HepG2 (cell line): Measurements from ENCODE around the gene ATP9B. TPM values are rescaled to one million over a fixed set of nuclear protein-coding genes. Genes with fewer than 3 reads are reported as not detected.

Experiments used
- ATAC-seq: fragments of 200-7000 bp; cut with Tn5 transposase; 3 replicates; pipeline ENCODE4 v1.9.1; 2020; ENCODE audit warnings: mild to moderate bottlenecking, moderate library complexity
- BruUV-seq: library from RNA; stranded (reverse); fragments of 400-500 nt; replicated peaks from 2 replicates; lab custom pipeline; 2021; lab: Mats Ljungman, UMichigan
- CTCF ChIA-PET: fragments of 300-600 bp; formaldehyde crosslinking; extraction: SDS; loops from one replicate; lab custom pipeline; 2021; ENCODE audit warnings: low total read pairs, inconsistent platforms, low intra/inter-chr PET ratio; lab: Yijun Ruan, JAX
- POLR2A ChIA-PET: fragments of 350-600 bp; sonication (Branson Sonifier 250); formaldehyde crosslinking; loops from one replicate; lab custom pipeline; 2020; ENCODE audit warnings: antibody characterized with exemption, inconsistent platforms; lab: Yijun Ruan, JAX
- DNase-seq: peaks from one replicate; pipeline ENCODE4 v3.0.0-alpha.2; 2015; ENCODE audit warnings: low spot score
- FAIRE-seq: peaks from 3 replicates; lab custom pipeline; 2011; peaks lifted over from hg19 to GRCh38; lab: Jason Lieb, UNC
- H2AFZ ChIP-seq: one replicate; pipeline ENCODE4 v1.6.1; 2011; ENCODE audit warnings: low read length, inconsistent platforms
- H3K27ac ChIP-seq: fragments of 300-600 bp; 3 replicates; pipeline ENCODE4 v1.8.0; 2011; ENCODE audit warnings: mixed run types, mild to moderate bottlenecking, mixed read lengths, low read length, inconsistent platforms; ENCODE audit not compliant: insufficient read depth; ENCODE audit errors: extremely low read length
- H3K27me3 ChIP-seq, 2 experiments: fragments of 200-600 bp in 1 of 2; 2 replicates in 1 of 2; 3 replicates in 1 of 2; pipeline versions ENCODE4 v1.6.0 to v1.8.0; 2011; ENCODE audit warnings: low read length in 2 of 2, mild to moderate bottlenecking in 2 of 2, moderate library complexity in 2 of 2, inconsistent platforms in 1 of 2; ENCODE audit not compliant: insufficient read depth in 2 of 2, control insufficient read depth in 1 of 2
- H3K36me3 ChIP-seq, 2 experiments: fragments of 200-600 bp in 1 of 2; replicated peaks in 1 of 2; 2 replicates in 1 of 2; 3 replicates in 1 of 2; pipeline versions ENCODE4 v1.5.1 to v1.8.0; 2011; ENCODE audit warnings: low read length in 2 of 2, inconsistent platforms in 1 of 2; ENCODE audit not compliant: insufficient read depth in 2 of 2, control insufficient read depth in 1 of 2
- H3K4me1 ChIP-seq: 2 replicates; pipeline ENCODE4 v1.5.1; 2012; ENCODE audit warnings: low read length, inconsistent platforms; ENCODE audit not compliant: insufficient read depth
- H3K4me2 ChIP-seq: 2 replicates; pipeline ENCODE4 v1.6.0; 2011; ENCODE audit warnings: low read depth, low read length, inconsistent platforms
- H3K4me3 ChIP-seq, 3 experiments: fragments of 200-600 bp in 1 of 3; sonication (generic), shearing (Covaris generic) in 1 of 3; replicated peaks in 1 of 3; 2 replicates each; pipeline ENCODE4 v1.5.1; 2011 to 2016; ENCODE audit warnings: low read length in 3 of 3, inconsistent platforms in 2 of 3, low read depth in 2 of 3, mild to moderate bottlenecking in 2 of 3, control low read depth in 1 of 3, mixed read lengths in 1 of 3; ENCODE audit not compliant: insufficient read depth in 1 of 3
- H3K79me2 ChIP-seq: one replicate; pipeline ENCODE4 v1.6.1; 2011; ENCODE audit warnings: low read length, inconsistent platforms; ENCODE audit not compliant: insufficient read depth
- H3K9ac ChIP-seq: 2 replicates; pipeline ENCODE4 v1.6.0; 2011; ENCODE audit warnings: mild to moderate bottlenecking, low read depth, low read length, inconsistent platforms; ENCODE audit not compliant: insufficient read depth
- H3K9me3 ChIP-seq: 2 replicates; pipeline ENCODE4 v1.5.1; 2012; ENCODE audit warnings: mild to moderate bottlenecking, low read length
- H4K20me1 ChIP-seq: 2 replicates; pipeline ENCODE4 v1.6.0; 2011; ENCODE audit warnings: inconsistent platforms, mild to moderate bottlenecking, low read length, moderate library complexity; ENCODE audit not compliant: insufficient read depth
- BRF2 ChIP-seq: sonication (generic); formaldehyde crosslinking; IDR thresholded peaks from 2 replicates; pipeline ENCODE4 v1.8.1; 2022; ENCODE audit warnings: mild to moderate bottlenecking, missing genetic modification reagents
- CBX5 ChIP-seq: sonication (generic); formaldehyde crosslinking; IDR thresholded peaks from 2 replicates; pipeline ENCODE4 v1.4.0; 2020; ENCODE audit warnings: missing genetic modification reagents, borderline replicate concordance
- DBP ChIP-seq: sonication (generic); formaldehyde crosslinking; IDR thresholded peaks from 2 replicates; pipeline ENCODE4 v1.4.0; 2020; ENCODE audit warnings: missing genetic modification reagents; ENCODE audit errors: not compliant biosample characterization
- FUBP1 ChIP-seq: sonication (generic); formaldehyde crosslinking; IDR thresholded peaks from 2 replicates; pipeline ENCODE4 v1.5.1; 2020; ENCODE audit warnings: missing genetic modification reagents, mild to moderate bottlenecking, borderline replicate concordance
- GTF3A ChIP-seq: sonication (generic); formaldehyde crosslinking; conservative IDR thresholded peaks from 2 replicates; pipeline ENCODE4 v1.4.0; 2020; ENCODE audit warnings: mild to moderate bottlenecking, missing genetic modification reagents
- HNRNPK ChIP-seq: fragments of 200-400 bp; formaldehyde crosslinking; IDR thresholded peaks from 2 replicates; pipeline ENCODE4 v1.6.1; 2018; ENCODE audit warnings: low read length, low read depth, moderate library complexity, mild to moderate bottlenecking; ENCODE audit not compliant: poor library complexity, severe bottlenecking
- MTF1 ChIP-seq: sonication (generic); formaldehyde crosslinking; IDR thresholded peaks from 2 replicates; pipeline ENCODE4 v1.5.0; 2020; ENCODE audit warnings: missing genetic modification reagents
- MZF1 ChIP-seq: sonication (generic); formaldehyde crosslinking; IDR thresholded peaks from 2 replicates; pipeline ENCODE4 v1.8.1; 2023; ENCODE audit warnings: mild to moderate bottlenecking, missing genetic modification reagents, borderline replicate concordance
- NFYC ChIP-seq: IDR thresholded peaks from 2 replicates; pipeline ENCODE4 v1.6.1; 2016; ENCODE audit warnings: missing genetic modification reagents, missing compliant biosample characterization
- PBX2 ChIP-seq: IDR thresholded peaks from 2 replicates; pipeline ENCODE4 v1.6.1; 2016; ENCODE audit warnings: control low read depth
- TEAD2 ChIP-seq: sonication (generic); formaldehyde crosslinking; IDR thresholded peaks from 2 replicates; pipeline ENCODE4 v1.9.0; 2021; ENCODE audit warnings: missing genetic modification reagents
- THYN1 ChIP-seq: sonication (generic); formaldehyde crosslinking; IDR thresholded peaks from 2 replicates; pipeline ENCODE4 v1.8.1; 2023; ENCODE audit warnings: low read depth, mild to moderate bottlenecking, moderate library complexity, missing genetic modification reagents, borderline replicate concordance
- ZFP37 ChIP-seq: sonication (generic); formaldehyde crosslinking; IDR thresholded peaks from 2 replicates; pipeline ENCODE4 v1.4.0; 2020; ENCODE audit warnings: missing genetic modification reagents, borderline replicate concordance
- ZNF747 ChIP-seq: sonication (generic); formaldehyde crosslinking; IDR thresholded peaks from 2 replicates; pipeline ENCODE4 v1.8.1; 2023; ENCODE audit warnings: missing genetic modification reagents, mild to moderate bottlenecking, borderline replicate concordance
- ZNF777 ChIP-seq: sonication (generic); formaldehyde crosslinking; IDR thresholded peaks from 2 replicates; pipeline ENCODE4 v1.4.0; 2020; ENCODE audit warnings: missing genetic modification reagents
- ZNF792 ChIP-seq: IDR thresholded peaks from 2 replicates; pipeline ENCODE4 v1.6.1; 2016
- WGBS: methylation state at CpG from one replicate; pipeline ENCODE4 v1.1.6; 2017; ENCODE audit warnings: low lambda C conversion rate; 5-methylcytosine and 5-hydroxymethylcytosine counted together
- in situ Hi-C: cut with HindIII; loops from 2 replicates; pipeline ENCODE4 v1.10.0; 2017; ENCODE audit warnings: low pct_unique_long_range_greater_than_20kb; ENCODE audit not compliant: extremely low pct_ligation_motif_present
- intact Hi-C: fragments of 100-400 bp; cut with micrococcal nuclease; formaldehyde crosslinking; loops from one replicate; pipeline ENCODE4 v1.10.0; 2022; ENCODE audit not compliant: unreplicated experiment
- polyA plus RNA-seq, 8 experiments: library from polyadenylated mRNA; depleted of rRNA in 3 of 8; stranded (reverse) in 7 of 8; unstranded in 1 of 8; fragments of >200 nt; fragmentation: Illumina TruSeq in 4 of 8; extraction: Trizol in 4 of 8; gene quantifications; 2 replicates each; pipeline versions ENCODE4 v1.2.1 to v1.2.3, GENCODE V29; 2011 to 2016; ENCODE audit warnings: low read depth in 4 of 8, missing spikeins in 1 of 8, mixed read lengths in 1 of 8; ENCODE audit not compliant: insufficient read depth in 1 of 8
- total RNA-seq, 5 experiments: library from RNA; depleted of rRNA; stranded (reverse); fragments of >200 nt; fragmentation: Illumina TruSeq; extraction: Trizol; gene quantifications; 2 replicates each; pipeline ENCODE4 v1.2.3, GENCODE V29; 2016; ENCODE audit warnings: low read depth in 1 of 5

The ATP9B gene
- total and polyA plus RNA-seq, 2 of the 13 experiments (the other 11 are each of a cell fraction or from before 2014, with no cell fraction given): 10.8 to 11.3 TPM

- H3K27ac ChIP-seq: no peak overlapping the region
- no peak for FAIRE-seq
- no peak overlapping the region for H2AFZ ChIP-seq
- no peaks in the 10 kb centered on the region for H3K9me3 ChIP-seq
- 32% methylated on average over 10 of the region's 24 CpGs for WGBS
- CTCF ChIA-PET: no interaction called here
- TF ChIP-seq ZNF792 (CRISPR knock-in tag) (no peak), NFYC (CRISPR knock-in tag) (no peak), HNRNPK (no peak), PBX2 (no peak), ZNF747 (CRISPR knock-in tag) (no peak), FUBP1 (CRISPR knock-in tag) (no peak), DBP (CRISPR knock-in tag) (no peak), BRF2 (CRISPR knock-in tag) (no peak), MZF1 (no peak), ZFP37 (CRISPR knock-in tag) (no peak), MTF1 (CRISPR knock-in tag) (no peak), TEAD2 (CRISPR knock-in tag) (no peak), THYN1 (CRISPR knock-in tag) (no peak), CBX5 (no peak), ZNF777 (CRISPR knock-in tag) (no peak), GTF3A (CRISPR knock-in tag) (no peak)
- TF ChIP-seq, all 625 proteins: peak for 0
- POLR2A ChIA-PET: no interaction called here
- in situ Hi-C loops: no loop called here
- Histone ChIP-seq H3K36me3 (no peaks in the 10 kb centered on the region), H3K9ac (no peak overlapping the region), H4K20me1 (0 out of 2 replicates have a peak, but pooled peaks cover 2% of the 10 kb centered on the region), H3K79me2 (no peaks in the 10 kb centered on the region), H3K4me2 (no peak overlapping the region), H3K4me1 (no peaks in the 10 kb centered on the region), H3K27me3 (peaks cover 18 to 79% of the 10 kb centered on the region in 2 experiments; a peak in 4 of 5 replicates), H3K4me3 (no peak overlapping the region)
- ATAC-seq (no peak), DNase-seq (no peak)
- intact Hi-C loops: no loop called here
- no TSS peak for BruUV-seq
Measured at GRCh38 chr18:79422022-79422782, 353.0 kb downstream of the ATP9B start.
